ENCODE results near the gene RYK.

Gene RYK

GRCh38 chr3:134153761-134154160, 96.9 kb downstream of the RYK start:
- no peak for DNase-seq (ENCODE audit: low read depth in 3 of 3, low spot score in 1 of 3)

GRCh38 chr3:134150476-134150875, 100.2 kb downstream of the RYK start:
- no peak for DNase-seq (ENCODE audit: low read depth in 3 of 3, low spot score in 1 of 3)

GRCh38 chr3:134149286-134149685, 101.4 kb downstream of the RYK start:
- no peak for DNase-seq (ENCODE audit: low read depth in 3 of 3, low spot score in 1 of 3)

- DNase-seq (ENCODE audit: low read depth in 3 of 3, low spot score in 1 of 3), result no peak
These were observed 102.1 kb downstream of the RYK start for GRCh38 chr3:134148534-134148933.

GRCh38 chr3:134147411-134147810, 103.2 kb downstream of the RYK start:
- DNase-seq (ENCODE audit: low read depth in 3 of 3, low spot score in 1 of 3), result no peak

- no peak for DNase-seq (ENCODE audit: low read depth in 3 of 3, low spot score in 1 of 3)
These were observed 104.0 kb downstream of the RYK start for GRCh38 chr3:134146666-134147065.

GRCh38 chr3:134145183-134145582, 105.5 kb downstream of the RYK start:
- DNase-seq (ENCODE audit: low read depth in 3 of 3, low spot score in 1 of 3), result no peak

- DNase-seq (ENCODE audit: low read depth in 3 of 3, low spot score in 1 of 3), result no peak
These were observed 106.0 kb downstream of the RYK start for GRCh38 chr3:134144694-134145093.

GRCh38 chr3:134143828-134144401, 106.7 kb downstream of the RYK start:
- no peak for DNase-seq (ENCODE audit: low read depth in 3 of 3, low spot score in 1 of 3)

- no peak for DNase-seq (ENCODE audit: low read depth in 3 of 3, low spot score in 1 of 3)
These were observed 114.1 kb downstream of the RYK start for GRCh38 chr3:134136604-134137003.

- DNase-seq (ENCODE audit: low read depth in 3 of 3, low spot score in 1 of 3), result no peak
These were observed 115.8 kb downstream of the RYK start for GRCh38 chr3:134134698-134135415.

GRCh38 chr3:134134240-134134639, 116.4 kb downstream of the RYK start:
- no peak for DNase-seq (ENCODE audit: low read depth in 3 of 3, low spot score in 1 of 3)

- no peak for DNase-seq (ENCODE audit: low read depth in 3 of 3, low spot score in 1 of 3)
These were observed 117.7 kb downstream of the RYK start for GRCh38 chr3:134132961-134133360.

- DNase-seq (ENCODE audit: low read depth in 3 of 3, low spot score in 1 of 3), result no peak
These were observed 124.5 kb downstream of the RYK start for GRCh38 chr3:134126153-134126552.

GRCh38 chr3:134114726-134115125, 135.9 kb downstream of the RYK start:
- DNase-seq (ENCODE audit: low read depth in 3 of 3, low spot score in 1 of 3), result no peak

GRCh38 chr3:134111616-134112015, 139.0 kb downstream of the RYK start:
- no peak for DNase-seq (ENCODE audit: low read depth in 3 of 3, low spot score in 1 of 3)

GRCh38 chr3:134110963-134111362, 139.7 kb downstream of the RYK start:
- no peak for DNase-seq (ENCODE audit: low read depth in 3 of 3, low spot score in 1 of 3)
